SK-N-SH treated with all-trans-retinoic acid at 6 μM for 48 hours (cell line): ENCODE results near the gene PORCN.

Experiments
- PATZ1 ChIP-seq: fragments of 250-450 bp; sonication (Bioruptor Pico); IDR thresholded peaks from 2 replicates; pipeline ENCODE4 v1.8.0; 2020; ENCODE audit warnings: mild to moderate bottlenecking, moderate library complexity, borderline replicate concordance
- RARB ChIP-seq: fragments of 250-450 bp; sonication (Bioruptor Pico); IDR thresholded peaks from 2 replicates; pipeline ENCODE4 v1.8.0; 2021; ENCODE audit warnings: mild to moderate bottlenecking, moderate library complexity
- ZC3H10 ChIP-seq: fragments of 250-450 bp; sonication (Bioruptor Pico); IDR thresholded peaks from 2 replicates; pipeline ENCODE4 v1.5.1; 2021; ENCODE audit warnings: mild to moderate bottlenecking, moderate library complexity
- ZFP30 ChIP-seq: fragments of 450-650 bp; formaldehyde crosslinking; IDR thresholded peaks from 2 replicates; pipeline ENCODE4 v1.5.0; 2022; ENCODE audit warnings: mild to moderate bottlenecking, moderate library complexity

- no peak for TF ChIP-seq ZFP30 (CRISPR knock-in tag)
- TF ChIP-seq ZC3H10 (CRISPR knock-in tag), result no peak
- no peak for TF ChIP-seq PATZ1 (CRISPR knock-in tag)
- no peak for TF ChIP-seq RARB (CRISPR knock-in tag)
Observed at GRCh38 chrX:48515842-48516241, 7.0 kb downstream of the PORCN start.
